ENCODE measurements around the gene ZNF726. TPM values are rescaled to one million over a fixed set of nuclear protein-coding genes. Genes with fewer than 3 reads are reported as not detected.
"Not testable (repeated sequence)": the region's sequence is repeated elsewhere in the genome, so short reads cannot be mapped to it uniquely, and the experiment has no call there.

The ZNF726 gene
- total RNA-seq, 1 donor from 2014 or later = 9.4 TPM

GRCh38 chr19:23913931-23914330 is 755 bp upstream of the ZNF726 start:
- H3K9me3 Mint-ChIP-seq = no peaks in the 10 kb centered on the region
- H3K4me1 Mint-ChIP-seq = peaks cover 10% of the 10 kb centered on the region
- DNase-seq (no peak), ATAC-seq (ENCODE audit: low read depth) (no peak)
- H3K36me3 Mint-ChIP-seq (ENCODE audit: low read depth) = peaks cover 2% of the 10 kb centered on the region
- no peak overlapping the region for H3K27ac Mint-ChIP-seq
- no peak for TF ChIP-seq CTCF (IDR thresholded peaks at IDR 0.05)
- POLR2A ChIA-PET = interaction anchor here (1.5 to 1.9 kb wide), 4 partner anchors 120 to 640 kb away, joined by 5 to 14 read pairs (median 8); partner anchors contain the start of genes ZNF675 and ZNF91
- CTCF ChIA-PET = no interaction called here
- intact Hi-C loops (cut with micrococcal nuclease) = loop anchor here (1.0 to 10.0 kb wide), 7 partner anchors 119 to 797 kb away; partner anchors contain the start of genes ZNF254, ZNF675, ZNF681 and ZNF724
- H3K27me3 Mint-ChIP-seq = peaks cover 1% of the 10 kb centered on the region
- H3K4me3 Mint-ChIP-seq = peak overlapping the region; percentile 96

DNA sequence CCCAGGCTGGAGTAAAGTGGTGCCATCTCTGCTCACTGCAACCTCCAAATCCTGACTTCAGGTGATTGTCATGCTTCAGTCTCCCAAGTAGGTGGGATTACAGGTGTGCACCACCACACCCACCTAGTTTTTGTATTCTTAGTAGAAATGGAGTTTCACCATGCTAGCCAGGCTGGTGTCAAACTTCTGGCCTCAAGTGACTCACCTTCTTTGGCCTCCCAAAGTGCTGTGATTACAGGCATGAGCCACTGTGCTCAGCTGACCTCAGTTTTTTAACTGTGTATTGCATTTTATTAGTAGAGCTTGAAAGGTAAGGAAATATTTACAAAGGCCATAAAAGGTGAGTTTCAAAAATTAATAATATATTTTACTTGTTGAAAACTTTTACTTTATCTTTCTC is 2.3 kb downstream of the ZNF726 start:
- no peaks in the 10 kb centered on the region for H3K27me3 Mint-ChIP-seq
- TF ChIP-seq CTCF (IDR thresholded peaks at IDR 0.05) = no peak
- H3K36me3 Mint-ChIP-seq (ENCODE audit: low read depth) = peaks cover 17% of the 10 kb centered on the region
- no peak overlapping the region for H3K4me3 Mint-ChIP-seq
- no peaks in the 10 kb centered on the region for H3K9me3 Mint-ChIP-seq
- peaks cover 10% of the 10 kb centered on the region for H3K4me1 Mint-ChIP-seq
- CTCF ChIA-PET = no interaction called here
- POLR2A ChIA-PET = no interaction called here
- ATAC-seq (ENCODE audit: low read depth) (no peak), DNase-seq (no peak)
- intact Hi-C loops (cut with micrococcal nuclease) = loop anchor here (10.0 kb wide), 2 partner anchors 522 to 662 kb away; partner anchors contain the start of genes ZNF724 and ZNF91
- no peak overlapping the region for H3K27ac Mint-ChIP-seq

DNA sequence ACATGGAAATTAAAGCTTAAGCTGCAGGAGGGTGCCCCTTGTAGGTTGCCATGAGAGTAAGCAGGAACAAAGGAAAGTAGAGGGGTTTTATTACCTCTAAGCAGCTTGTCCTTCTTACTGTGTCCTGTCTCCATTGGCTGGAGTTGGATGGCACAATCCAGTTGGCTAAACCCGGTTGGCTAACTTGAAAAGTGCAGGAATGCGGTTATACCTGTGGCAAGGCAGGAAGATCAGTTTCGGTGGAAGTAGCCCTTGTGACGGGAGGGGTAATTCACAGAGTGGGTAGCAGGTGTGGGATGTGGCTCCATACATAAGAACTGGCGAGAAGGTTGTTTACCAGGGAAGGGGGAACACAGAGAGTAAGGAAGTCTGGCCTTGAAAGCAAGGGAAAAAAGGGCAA is 3.2 kb downstream of the ZNF726 start:
- ChIA-PET POLR2A (no interaction called here), CTCF (no interaction called here)
- no peak overlapping the region for H3K27ac Mint-ChIP-seq
- TF ChIP-seq CTCF (IDR thresholded peaks at IDR 0.05) = no peak
- no peak overlapping the region for H3K4me3 Mint-ChIP-seq
- H3K36me3 Mint-ChIP-seq (ENCODE audit: low read depth) = peaks cover 21% of the 10 kb centered on the region
- DNase-seq (no peak), ATAC-seq (ENCODE audit: low read depth) (no peak)
- peaks cover 10% of the 10 kb centered on the region for H3K4me1 Mint-ChIP-seq
- no peaks in the 10 kb centered on the region for H3K27me3 Mint-ChIP-seq
- intact Hi-C loops (cut with micrococcal nuclease) = loop anchor here (10.0 kb wide), 2 partner anchors 523 to 663 kb away; partner anchors contain the start of genes ZNF724 and ZNF91
- no peaks in the 10 kb centered on the region for H3K9me3 Mint-ChIP-seq

GRCh38 chr19:23925285-23925684 is 10.6 kb downstream of the ZNF726 start:
- no peaks in the 10 kb centered on the region for H3K4me1 Mint-ChIP-seq
- ChIA-PET POLR2A (no interaction called here), CTCF (no interaction called here)
- peaks cover 29% of the 10 kb centered on the region for H3K36me3 Mint-ChIP-seq (ENCODE audit: low read depth)
- H3K27me3 Mint-ChIP-seq = no peaks in the 10 kb centered on the region
- no peak overlapping the region for H3K4me3 Mint-ChIP-seq
- no peak overlapping the region for H3K27ac Mint-ChIP-seq
- intact Hi-C loops (cut with micrococcal nuclease) = no loop called here
- DNase-seq (no peak), ATAC-seq (ENCODE audit: low read depth) (no peak)
- TF ChIP-seq CTCF (IDR thresholded peaks at IDR 0.05) = no peak
- H3K9me3 Mint-ChIP-seq = peaks cover 4% of the 10 kb centered on the region

- Mint-ChIP-seq H3K27me3 (no peaks in the 10 kb centered on the region), H3K4me1 (no peaks in the 10 kb centered on the region), H3K27ac (no peak overlapping the region), H3K36me3 (ENCODE audit: low read depth) (peaks cover 31% of the 10 kb centered on the region), H3K9me3 (peaks cover 30% of the 10 kb centered on the region), H3K4me3 (no peak overlapping the region)
- DNase-seq = no peak
- ChIA-PET CTCF (no interaction called here), POLR2A (no interaction called here)
- no peak for ATAC-seq (ENCODE audit: low read depth)
- intact Hi-C loops (cut with micrococcal nuclease) = no loop called here
- no peak for TF ChIP-seq CTCF (IDR thresholded peaks at IDR 0.05)
Measured at GRCh38 chr19:23932878-23933277, 18.2 kb downstream of the ZNF726 start.

GRCh38 chr19:23937031-23937430 is 22.3 kb downstream of the ZNF726 start:
- CTCF ChIA-PET; H3K27me3 Mint-ChIP-seq; POLR2A ChIA-PET; intact Hi-C loops (cut with micrococcal nuclease); ATAC-seq (ENCODE audit: low read depth); H3K27ac Mint-ChIP-seq; H3K4me3 Mint-ChIP-seq; H3K4me1 Mint-ChIP-seq; DNase-seq: not testable (repeated sequence)
- H3K36me3 Mint-ChIP-seq (ENCODE audit: low read depth) = peaks cover 38% of the 10 kb centered on the region
- peaks cover 47% of the 10 kb centered on the region for H3K9me3 Mint-ChIP-seq
